ENCODE data around the gene NOTCH1. TPM values are rescaled to one million over a fixed set of nuclear protein-coding genes. Genes with fewer than 3 reads are reported as not detected.

Gene NOTCH1
- 10 to 100 TPM; 19.6 to 35.4 (median 23.2) TPM for total RNA-seq

DNA sequence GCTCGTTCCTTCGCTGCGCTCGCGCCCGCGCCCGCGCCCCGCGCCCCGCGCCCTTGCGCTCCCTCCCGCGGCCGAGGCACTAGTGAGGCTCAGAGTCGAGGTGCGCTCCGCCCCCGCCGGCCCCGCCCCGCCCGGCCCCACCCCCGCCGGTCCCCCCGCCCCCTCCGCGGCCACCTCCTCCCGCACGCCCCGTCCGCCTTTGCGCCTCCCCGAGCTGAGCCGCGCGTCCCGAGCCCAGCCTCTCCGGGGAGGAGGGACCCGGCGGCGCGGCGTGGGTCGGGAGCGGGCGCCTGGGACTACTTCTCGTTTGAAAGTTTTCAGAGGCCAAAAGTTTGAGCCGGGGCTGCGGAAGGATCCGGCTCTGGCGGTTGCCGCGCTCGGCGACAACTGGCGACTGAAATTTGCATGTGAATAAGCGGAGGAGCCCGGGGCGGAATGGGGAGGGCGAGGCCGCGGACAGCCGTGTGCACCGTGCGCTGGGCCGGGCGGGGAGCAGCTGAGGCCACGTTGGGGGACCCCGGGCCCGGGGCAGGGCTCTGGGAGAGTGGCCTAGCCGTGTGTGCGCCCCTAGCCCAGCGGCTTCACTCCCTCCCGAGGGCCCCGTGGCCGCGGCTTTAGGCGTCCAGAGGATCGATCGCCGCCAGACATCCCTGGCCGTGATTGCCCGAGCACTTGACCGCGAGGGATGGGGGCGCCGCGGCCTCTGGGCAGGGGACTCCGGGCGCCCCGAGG lies at the start of gene NOTCH1:
TSS of gene NOTCH1 (minus strand) at position 84 of the 732 bp plus-strand sequence. CDS start 262 bp downstream, outside the sequence.
- intact Hi-C loops (cut with DNase I) = no loop called here
- peaks cover 20 to 42% of the 10 kb centered on the region in 2 donors for H3K4me1 ChIP-seq
- 0 to 1% methylated on average over 16 to 18 of the region's 94 CpGs for WGBS, 2 donors
- peak; percentile 93 to 95 for DNase-seq
- H3K27me3 ChIP-seq = no peaks in the 10 kb centered on the region
- TF ChIP-seq, protein P1, sequence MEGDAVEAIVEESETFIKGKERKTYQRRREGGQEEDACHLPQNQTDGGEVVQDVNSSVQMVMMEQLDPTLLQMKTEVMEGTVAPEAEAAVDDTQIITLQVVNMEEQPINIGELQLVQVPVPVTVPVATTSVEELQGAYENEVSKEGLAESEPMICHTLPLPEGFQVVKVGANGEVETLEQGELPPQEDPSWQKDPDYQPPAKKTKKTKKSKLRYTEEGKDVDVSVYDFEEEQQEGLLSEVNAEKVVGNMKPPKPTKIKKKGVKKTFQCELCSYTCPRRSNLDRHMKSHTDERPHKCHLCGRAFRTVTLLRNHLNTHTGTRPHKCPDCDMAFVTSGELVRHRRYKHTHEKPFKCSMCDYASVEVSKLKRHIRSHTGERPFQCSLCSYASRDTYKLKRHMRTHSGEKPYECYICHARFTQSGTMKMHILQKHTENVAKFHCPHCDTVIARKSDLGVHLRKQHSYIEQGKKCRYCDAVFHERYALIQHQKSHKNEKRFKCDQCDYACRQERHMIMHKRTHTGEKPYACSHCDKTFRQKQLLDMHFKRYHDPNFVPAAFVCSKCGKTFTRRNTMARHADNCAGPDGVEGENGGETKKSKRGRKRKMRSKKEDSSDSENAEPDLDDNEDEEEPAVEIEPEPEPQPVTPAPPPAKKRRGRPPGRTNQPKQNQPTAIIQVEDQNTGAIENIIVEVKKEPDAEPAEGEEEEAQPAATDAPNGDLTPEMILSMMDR (IDR thresholded peaks at IDR 0.05) = peak in 3 of 6 experiments; percentile 1 to 30 (median 7)
- TF ChIP-seq POLR2A (IDR thresholded peaks at IDR 0.05) = peak in 1 of 2 donors; percentile 75
- no peaks in the 10 kb centered on the region for H3K36me3 ChIP-seq
- peak within 1 kb of the TSS; percentile 78 to 97 (median 93) for H3K27ac ChIP-seq
- H3K4me3 ChIP-seq (replicated peaks in 1 of 3) = peak within 1 kb of the TSS; percentile 37 to 90 (median 88)
- H3K9me3 ChIP-seq = no peaks in the 10 kb centered on the region

DNA sequence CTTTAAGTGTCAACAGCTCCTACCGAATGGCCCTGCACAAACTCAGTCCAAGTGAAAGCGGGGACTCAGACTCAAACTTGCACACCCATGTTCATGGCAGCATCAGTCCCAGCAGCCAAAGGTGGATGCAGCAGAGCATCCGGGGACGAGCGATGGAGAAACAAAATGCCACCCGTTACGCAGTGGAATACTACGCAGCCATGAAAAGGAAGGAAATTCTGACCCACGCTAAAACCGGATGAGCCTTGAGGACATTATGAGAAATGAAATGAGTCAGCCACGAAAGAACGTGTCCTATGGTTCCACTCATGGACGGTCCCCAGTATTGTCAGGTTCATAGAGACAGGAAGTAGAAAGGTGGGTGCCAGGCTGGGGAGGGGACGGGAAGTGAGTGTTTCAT lies 48.6 kb upstream of the NOTCH1 start:
- TF ChIP-seq POLR2A (IDR thresholded peaks at IDR 0.05) = no peak
- TF ChIP-seq, protein P1 (IDR thresholded peaks at IDR 0.05) = no peak
- H3K27ac ChIP-seq = no peak overlapping the region
- no peaks in the 10 kb centered on the region for H3K27me3 ChIP-seq
- H3K36me3 ChIP-seq = no peaks in the 10 kb centered on the region
- no peaks in the 10 kb centered on the region for H3K9me3 ChIP-seq
- intact Hi-C loops (cut with DNase I) = no loop called here
- no peak overlapping the region for H3K4me3 ChIP-seq (replicated peaks in 1 of 3)
- no peak for DNase-seq
- WGBS, 2 donors = 93 to 95% methylated on average over 14 of the region's 14 CpGs
- H3K4me1 ChIP-seq = peaks cover 0 to 8% of the 10 kb centered on the region in 2 donors

DNA sequence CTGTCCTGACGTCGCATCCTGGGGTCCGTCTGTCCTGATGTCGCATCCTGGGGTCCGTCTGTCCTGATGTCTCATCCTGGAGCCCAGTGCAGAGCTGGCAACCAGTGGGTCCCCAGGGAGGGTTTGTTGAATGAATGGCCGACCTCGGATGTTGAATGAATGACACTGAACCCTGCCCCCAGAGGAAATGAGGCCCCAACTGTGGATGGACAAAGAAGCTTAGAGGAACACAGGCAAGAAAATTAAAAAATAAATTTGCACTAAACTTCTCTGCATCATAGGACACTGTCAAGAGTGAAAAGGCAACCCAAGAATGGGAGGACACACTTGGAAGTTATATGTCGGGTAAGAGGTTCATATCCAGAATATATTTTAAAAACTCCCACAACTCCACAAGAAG lies 47.7 kb upstream of the NOTCH1 start:
- 76 to 85% methylated on average over 8 of the region's 8 CpGs for WGBS, 2 donors
- intact Hi-C loops (cut with DNase I) = no loop called here
- Histone ChIP-seq H3K27ac (no peak overlapping the region), H3K4me3 (replicated peaks in 1 of 3) (no peak overlapping the region), H3K9me3 (no peaks in the 10 kb centered on the region), H3K27me3 (no peaks in the 10 kb centered on the region), H3K36me3 (no peaks in the 10 kb centered on the region), H3K4me1 (peaks cover 0 to 16% of the 10 kb centered on the region in 2 donors)
- no peak for DNase-seq
- no peak for TF ChIP-seq POLR2A (IDR thresholded peaks at IDR 0.05)
- TF ChIP-seq, protein P1 (IDR thresholded peaks at IDR 0.05) = no peak

DNA sequence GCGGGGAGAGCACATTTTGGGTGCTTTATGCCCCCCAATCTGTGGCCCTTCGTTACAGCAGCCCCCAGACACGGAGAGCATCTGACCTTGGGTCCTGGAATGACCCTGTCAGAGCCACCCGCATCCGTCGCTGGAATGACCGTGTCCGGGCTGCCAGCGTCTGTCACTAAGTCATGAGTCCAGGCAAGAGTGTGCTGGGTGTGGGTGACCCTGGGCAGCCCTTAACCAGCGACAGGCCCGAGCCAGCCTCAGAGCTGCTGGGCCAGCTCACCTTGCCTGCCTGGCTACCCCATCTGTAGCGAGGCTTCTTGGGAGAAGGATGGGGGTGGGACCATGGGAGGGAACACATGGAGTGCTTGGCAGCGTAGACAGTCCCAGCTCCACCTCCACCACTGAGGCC lies 46.8 kb upstream of the NOTCH1 start:
- TF ChIP-seq, protein P1 (IDR thresholded peaks at IDR 0.05) = no peak
- WGBS, 2 donors = 78 to 90% methylated on average over 3 to 6 of the region's 13 CpGs

More for the DNA sequence above, 46.8 kb upstream of the NOTCH1 start:
- Histone ChIP-seq H3K4me1 (peaks cover 6 to 25% of the 10 kb centered on the region in 2 donors), H3K9me3 (no peaks in the 10 kb centered on the region), H3K36me3 (no peaks in the 10 kb centered on the region), H3K27me3 (no peaks in the 10 kb centered on the region), H3K4me3 (replicated peaks in 1 of 3) (no peak overlapping the region), H3K27ac (no peak overlapping the region)
- intact Hi-C loops (cut with DNase I) = no loop called here
- DNase-seq = no peak

Data from thyroid gland (tissue), 4 donors.